ENCODE measurements around the gene PIAS4. TPM values are rescaled to one million over a fixed set of nuclear protein-coding genes. Genes with fewer than 3 reads are reported as not detected.
A peak's percentile ranks its signal among the peaks of the same experiment; 100 is the strongest.
"Not testable (repeated sequence)": the region's sequence is repeated elsewhere in the genome, so short reads cannot be mapped to it uniquely, and the experiment has no call there.

Gene PIAS4
- total and polyA plus RNA-seq, 2 experiments from 2014 or later: 6.9 to 16.8 TPM

- WGBS, 2 experiments (ENCODE audit: low coverage in 1 of 2, low lambda C conversion rate in 2 of 2, missing lambda C conversion rate in 2 of 2): 12 to 15% methylated on average over 29 to 30 of the region's 30 CpGs
- Histone ChIP-seq H3K4me3 (peak overlapping the region; percentile 97), H3K27me3 (replicated peaks; ENCODE audit: insufficient read depth) (no peaks in the 10 kb centered on the region), H3K9me2 (ENCODE audit: insufficient read depth) (no peaks in the 10 kb centered on the region), H3K36me3 (ENCODE audit: low read depth) (peaks cover 17% of the 10 kb centered on the region; the same call in 1 of the 2 replicates), H3F3A (ENCODE audit: insufficient read depth) (peaks cover 23% of the 10 kb centered on the region), H3K9me3 (ENCODE audit: low read depth) (no peaks in the 10 kb centered on the region), H3K4me1 (ENCODE audit: insufficient read depth) (peaks cover 19% of the 10 kb centered on the region), H4K20me1 (ENCODE audit: insufficient read depth) (peaks cover 10% of the 10 kb centered on the region; the same call in 1 of the 2 replicates), H3K9ac (peak overlapping the region; percentile 77), H2AFZ (peak overlapping the region; percentile 71), H3K79me2 (ENCODE audit: insufficient read depth) (peaks cover 30% of the 10 kb centered on the region), H3K4me2 (ENCODE audit: unreplicated experiment) (peak overlapping the region; percentile 85), H3K27ac (peak overlapping the region; percentile 40)
- in situ Hi-C loops (cut with MboI): no loop called here
- TF ChIP-seq EZH2phosphoT487 (IDR thresholded peaks at IDR 0.05; ENCODE audit: insufficient read depth, low read depth) (no peak), EZH2 (IDR thresholded peaks at IDR 0.05; ENCODE audit: insufficient read depth, poor library complexity, severe bottlenecking) (no peak)
- DNase-seq: peak; percentile 88
Observed at GRCh38 chr19:3987619-3988371, 19.7 kb upstream of the PIAS4 start.

- TF ChIP-seq EZH2phosphoT487 (IDR thresholded peaks at IDR 0.05; ENCODE audit: insufficient read depth, low read depth) (no peak), EZH2 (IDR thresholded peaks at IDR 0.05; ENCODE audit: insufficient read depth, poor library complexity, severe bottlenecking) (no peak)
- WGBS, 2 experiments (ENCODE audit: low coverage in 1 of 2, low lambda C conversion rate in 2 of 2, missing lambda C conversion rate in 2 of 2): 72 to 85% methylated on average over 3 of the region's 3 CpGs
- Histone ChIP-seq H3K4me1 (ENCODE audit: insufficient read depth) (peaks cover 17% of the 10 kb centered on the region), H3K36me3 (ENCODE audit: low read depth) (no peaks in the 10 kb centered on the region), H2AFZ (peak overlapping the region; percentile 86), H3K4me2 (ENCODE audit: unreplicated experiment) (no peak overlapping the region), H3K79me2 (ENCODE audit: insufficient read depth) (0 out of 2 replicates have a peak, but pooled peaks cover 2% of the 10 kb centered on the region), H3K27ac (no peak overlapping the region), H3K27me3 (replicated peaks; ENCODE audit: insufficient read depth) (no peaks in the 10 kb centered on the region), H3K9ac (no peak overlapping the region), H3K9me3 (ENCODE audit: low read depth) (no peaks in the 10 kb centered on the region), H3K9me2 (ENCODE audit: insufficient read depth) (no peaks in the 10 kb centered on the region), H3F3A (ENCODE audit: insufficient read depth) (peaks cover 9% of the 10 kb centered on the region; the same call in 1 of the 2 replicates), H3K4me3 (no peak overlapping the region), H4K20me1 (ENCODE audit: insufficient read depth) (no peaks in the 10 kb centered on the region)
- no peak for DNase-seq
- in situ Hi-C loops (cut with MboI): no loop called here
Observed at GRCh38 chr19:3990815-3991117, 16.8 kb upstream of the PIAS4 start.

GRCh38 chr19:3995607-3996006, 11.9 kb upstream of the PIAS4 start:
- in situ Hi-C loops (cut with MboI): no loop called here
- no peak for DNase-seq

GRCh38 chr19:3998667-3999412, 8.7 kb upstream of the PIAS4 start:
- 79 to 88% methylated on average over 20 to 29 of the region's 29 CpGs for WGBS, 2 experiments (ENCODE audit: low coverage in 1 of 2, low lambda C conversion rate in 2 of 2, missing lambda C conversion rate in 2 of 2)
- not testable (repeated sequence) for H2AFZ ChIP-seq

More at GRCh38 chr19:3995607-3996006, 11.9 kb upstream of the PIAS4 start:
- no peaks in the 10 kb centered on the region for H3K4me1 ChIP-seq (ENCODE audit: insufficient read depth)
- no peaks in the 10 kb centered on the region for H3K9me3 ChIP-seq (ENCODE audit: low read depth)
- H3K4me2 ChIP-seq (ENCODE audit: unreplicated experiment): no peak overlapping the region
- H3K36me3 ChIP-seq (ENCODE audit: low read depth): no peaks in the 10 kb centered on the region
- no peaks in the 10 kb centered on the region for H4K20me1 ChIP-seq (ENCODE audit: insufficient read depth)
- H3K9me2 ChIP-seq (ENCODE audit: insufficient read depth): no peaks in the 10 kb centered on the region
- no peak overlapping the region for H3K9ac ChIP-seq
- H2AFZ ChIP-seq: no peak overlapping the region
- TF ChIP-seq EZH2phosphoT487 (IDR thresholded peaks at IDR 0.05; ENCODE audit: insufficient read depth, low read depth): no peak
- no peak for TF ChIP-seq EZH2 (IDR thresholded peaks at IDR 0.05; ENCODE audit: insufficient read depth, poor library complexity, severe bottlenecking)
- H3K79me2 ChIP-seq (ENCODE audit: insufficient read depth): no peaks in the 10 kb centered on the region
- H3K27ac ChIP-seq: no peak overlapping the region
- H3K27me3 ChIP-seq (replicated peaks; ENCODE audit: insufficient read depth): no peaks in the 10 kb centered on the region
- no peaks in the 10 kb centered on the region for H3F3A ChIP-seq (ENCODE audit: insufficient read depth)
- 81 to 86% methylated on average over 6 of the region's 6 CpGs for WGBS, 2 experiments (ENCODE audit: low coverage in 1 of 2, low lambda C conversion rate in 2 of 2, missing lambda C conversion rate in 2 of 2)
- H3K4me3 ChIP-seq: no peak overlapping the region

GRCh38 chr19:4000798-4001197, 6.7 kb upstream of the PIAS4 start:
- H3K27ac ChIP-seq; H3K9me2 ChIP-seq (ENCODE audit: insufficient read depth); H3K79me2 ChIP-seq (ENCODE audit: insufficient read depth); DNase-seq; H3K9me3 ChIP-seq (ENCODE audit: low read depth); H3F3A ChIP-seq (ENCODE audit: insufficient read depth); H3K27me3 ChIP-seq (replicated peaks; ENCODE audit: insufficient read depth); H3K4me1 ChIP-seq (ENCODE audit: insufficient read depth); H4K20me1 ChIP-seq (ENCODE audit: insufficient read depth); H3K36me3 ChIP-seq (ENCODE audit: low read depth); H3K9ac ChIP-seq; H2AFZ ChIP-seq; H3K4me3 ChIP-seq; H3K4me2 ChIP-seq (ENCODE audit: unreplicated experiment); in situ Hi-C loops (cut with MboI): not testable (repeated sequence)
- WGBS, 2 experiments (ENCODE audit: low coverage in 1 of 2, low lambda C conversion rate in 2 of 2, missing lambda C conversion rate in 2 of 2): 83 to 87% methylated on average over 5 of the region's 5 CpGs

More at GRCh38 chr19:3998667-3999412, 8.7 kb upstream of the PIAS4 start:
- H3K36me3 ChIP-seq (ENCODE audit: low read depth); H4K20me1 ChIP-seq (ENCODE audit: insufficient read depth); H3K9ac ChIP-seq; H3K27me3 ChIP-seq (replicated peaks; ENCODE audit: insufficient read depth); H3K4me3 ChIP-seq; H3F3A ChIP-seq (ENCODE audit: insufficient read depth); H3K4me2 ChIP-seq (ENCODE audit: unreplicated experiment); H3K4me1 ChIP-seq (ENCODE audit: insufficient read depth); H3K27ac ChIP-seq; H3K9me2 ChIP-seq (ENCODE audit: insufficient read depth); H3K79me2 ChIP-seq (ENCODE audit: insufficient read depth); in situ Hi-C loops (cut with MboI); DNase-seq; H3K9me3 ChIP-seq (ENCODE audit: low read depth): not testable (repeated sequence)

- Histone ChIP-seq H3K79me2 (ENCODE audit: insufficient read depth) (peaks cover 26% of the 10 kb centered on the region), H3K4me1 (ENCODE audit: insufficient read depth) (peaks cover 18% of the 10 kb centered on the region)
- H3K4me2 ChIP-seq (ENCODE audit: unreplicated experiment); H3K9me2 ChIP-seq (ENCODE audit: insufficient read depth); H3F3A ChIP-seq (ENCODE audit: insufficient read depth); in situ Hi-C loops (cut with MboI); H3K9me3 ChIP-seq (ENCODE audit: low read depth); H3K4me3 ChIP-seq; H3K9ac ChIP-seq; H4K20me1 ChIP-seq (ENCODE audit: insufficient read depth); H3K36me3 ChIP-seq (ENCODE audit: low read depth); H3K27me3 ChIP-seq (replicated peaks; ENCODE audit: insufficient read depth); H3K27ac ChIP-seq; DNase-seq; H2AFZ ChIP-seq: not testable (repeated sequence)
- WGBS, 2 experiments (ENCODE audit: low coverage in 1 of 2, low lambda C conversion rate in 2 of 2, missing lambda C conversion rate in 2 of 2): 95 to 96% methylated on average over 9 of the region's 9 CpGs
Observed at GRCh38 chr19:4005436-4005835, 2.1 kb upstream of the PIAS4 start.
